ENCODE measurements around the gene IBA57.

IBA57 gene

GRCh38 chr1:228180271-228180958, 14.8 kb downstream of the IBA57 start:
- DNase-seq (ENCODE audit: extremely low read depth, insufficient read length), result no peak
- peak; percentile 43 for TF ChIP-seq CTCF (IDR thresholded peaks at IDR 0.05; ENCODE audit: insufficient read depth, low read length, poor library complexity, severe bottlenecking)
- no peaks in the 10 kb centered on the region for H3K27me3 ChIP-seq (replicated peaks; ENCODE audit: control insufficient read depth, insufficient read depth, low read length)
- no peaks in the 10 kb centered on the region; the same call in 1 of the 2 replicates for H3K36me3 ChIP-seq (ENCODE audit: control insufficient read depth, insufficient read depth, low read length)
- H3K4me3 ChIP-seq (replicated peaks; ENCODE audit: low read depth, low read length), result no peak overlapping the region

GRCh38 chr1:228180959-228181644, 15.5 kb downstream of the IBA57 start:
- TF ChIP-seq CTCF (IDR thresholded peaks at IDR 0.05; ENCODE audit: insufficient read depth, low read length, poor library complexity, severe bottlenecking), result no peak

GRCh38 chr1:228181645-228182034, 16.0 kb downstream of the IBA57 start:
- Histone ChIP-seq H3K4me3 (replicated peaks; ENCODE audit: low read depth, low read length) (no peak overlapping the region), H3K27me3 (replicated peaks; ENCODE audit: control insufficient read depth, insufficient read depth, low read length) (no peaks in the 10 kb centered on the region), H3K36me3 (ENCODE audit: control insufficient read depth, insufficient read depth, low read length) (no peaks in the 10 kb centered on the region)
- no peak for TF ChIP-seq CTCF (IDR thresholded peaks at IDR 0.05; ENCODE audit: insufficient read depth, low read length, poor library complexity, severe bottlenecking)
- DNase-seq (ENCODE audit: extremely low read depth, insufficient read length), result no peak

More at GRCh38 chr1:228180959-228181644, 15.5 kb downstream of the IBA57 start:
- no peaks in the 10 kb centered on the region for H3K36me3 ChIP-seq (ENCODE audit: control insufficient read depth, insufficient read depth, low read length)
- no peak overlapping the region for H3K4me3 ChIP-seq (replicated peaks; ENCODE audit: low read depth, low read length)
- no peak for DNase-seq (ENCODE audit: extremely low read depth, insufficient read length)
- no peaks in the 10 kb centered on the region for H3K27me3 ChIP-seq (replicated peaks; ENCODE audit: control insufficient read depth, insufficient read depth, low read length)

GRCh38 chr1:228182296-228183030, 16.9 kb downstream of the IBA57 start:
- TF ChIP-seq CTCF (IDR thresholded peaks at IDR 0.05; ENCODE audit: insufficient read depth, low read length, poor library complexity, severe bottlenecking), result no peak
- H3K4me3 ChIP-seq (replicated peaks; ENCODE audit: low read depth, low read length), result no peak overlapping the region
- H3K36me3 ChIP-seq (ENCODE audit: control insufficient read depth, insufficient read depth, low read length), result no peaks in the 10 kb centered on the region
- DNase-seq (ENCODE audit: extremely low read depth, insufficient read length), result no peak
- H3K27me3 ChIP-seq (replicated peaks; ENCODE audit: control insufficient read depth, insufficient read depth, low read length), result no peaks in the 10 kb centered on the region

GRCh38 chr1:228184152-228184551, 18.5 kb downstream of the IBA57 start:
- Histone ChIP-seq H3K4me3 (replicated peaks; ENCODE audit: low read depth, low read length) (no peak overlapping the region), H3K27me3 (replicated peaks; ENCODE audit: control insufficient read depth, insufficient read depth, low read length) (no peaks in the 10 kb centered on the region), H3K36me3 (ENCODE audit: control insufficient read depth, insufficient read depth, low read length) (no peaks in the 10 kb centered on the region)
- no peak for TF ChIP-seq CTCF (IDR thresholded peaks at IDR 0.05; ENCODE audit: insufficient read depth, low read length, poor library complexity, severe bottlenecking)
- no peak for DNase-seq (ENCODE audit: extremely low read depth, insufficient read length)

All from GM06990 (cell line).